Ishikawa (cell line): ENCODE measurements around the gene ZER1.

Source experiments
- CEBPB ChIP-seq: IDR thresholded peaks from 2 replicates; pipeline ENCODE4 v1.6.1; 2012
- CREB1 ChIP-seq: IDR thresholded peaks from 2 replicates; pipeline ENCODE4 v1.6.1; 2012; ENCODE audit warnings: low read depth
- EGR1 ChIP-seq: IDR thresholded peaks from 2 replicates; pipeline ENCODE4 v1.6.1; 2012
- EP300 ChIP-seq: IDR thresholded peaks from 2 replicates; pipeline ENCODE4 v1.6.1; 2012; ENCODE audit warnings: borderline replicate concordance
- FOXM1 ChIP-seq: IDR thresholded peaks from 2 replicates; pipeline ENCODE4 v1.6.1; 2012; ENCODE audit warnings: low read depth, borderline replicate concordance
- MAX ChIP-seq: IDR thresholded peaks from 2 replicates; pipeline ENCODE4 v1.6.1; 2012
- NFIC ChIP-seq: IDR thresholded peaks from 2 replicates; pipeline ENCODE4 v1.6.1; 2012
- RAD21 ChIP-seq: IDR thresholded peaks from 2 replicates; pipeline ENCODE4 v1.6.1; 2012; ENCODE audit warnings: low read depth
- REST ChIP-seq: IDR thresholded peaks from 2 replicates; pipeline ENCODE4 v1.6.1; 2012; ENCODE audit warnings: low read depth, mild to moderate bottlenecking
- TAF1 ChIP-seq: IDR thresholded peaks from 2 replicates; pipeline ENCODE4 v1.6.1; 2012; ENCODE audit warnings: low read depth, mild to moderate bottlenecking
- TCF12 ChIP-seq: IDR thresholded peaks from 2 replicates; pipeline ENCODE4 v1.6.1; 2012; ENCODE audit warnings: low read depth
- TEAD4 ChIP-seq: IDR thresholded peaks from 2 replicates; pipeline ENCODE4 v1.6.1; 2012
- USF1 ChIP-seq: IDR thresholded peaks from 2 replicates; pipeline ENCODE4 v1.6.1; 2012
- YY1 ChIP-seq: IDR thresholded peaks from 2 replicates; pipeline ENCODE4 v1.6.1; 2012; ENCODE audit warnings: low read depth
- ZBTB7A ChIP-seq: IDR thresholded peaks from 2 replicates; pipeline ENCODE4 v1.6.1; 2012; ENCODE audit warnings: low read depth

ZER1 gene

GRCh38 chr9:128716581-128717254 lies 55.0 kb downstream of the ZER1 start:
- TF ChIP-seq USF1 (no peak), MAX (no peak), ZBTB7A (no peak), YY1 (no peak), REST (no peak), EP300 (no peak), TEAD4 (no peak), CEBPB (no peak), EGR1 (no peak), FOXM1 (no peak), TAF1 (no peak), RAD21 (no peak), NFIC (no peak), CREB1 (no peak), TCF12 (no peak)

GRCh38 chr9:128715436-128715750 lies 56.3 kb downstream of the ZER1 start:
- no peak for TF ChIP-seq TAF1

GRCh38 chr9:128714586-128715435 lies 56.9 kb downstream of the ZER1 start:
- no peak for TF ChIP-seq FOXM1
- no peak for TF ChIP-seq MAX
- TF ChIP-seq REST, result no peak
- TF ChIP-seq RAD21, result no peak
- TF ChIP-seq CREB1, result no peak
- TF ChIP-seq NFIC, result no peak
- TF ChIP-seq EGR1, result no peak
- TF ChIP-seq TAF1, result no peak
- no peak for TF ChIP-seq USF1
- TF ChIP-seq TCF12, result no peak
- TF ChIP-seq ZBTB7A, result no peak
- TF ChIP-seq TEAD4, result no peak
- TF ChIP-seq CEBPB, result no peak
- no peak for TF ChIP-seq EP300
- TF ChIP-seq YY1, result no peak

GRCh38 chr9:128713941-128714573 lies 57.7 kb downstream of the ZER1 start:
- no peak for TF ChIP-seq TCF12
- no peak for TF ChIP-seq CEBPB
- TF ChIP-seq CREB1, result no peak

GRCh38 chr9:128713411-128713780 lies 58.3 kb downstream of the ZER1 start:
- no peak for TF ChIP-seq REST
- no peak for TF ChIP-seq MAX
- TF ChIP-seq FOXM1, result no peak
- TF ChIP-seq EP300, result no peak
- TF ChIP-seq USF1, result no peak
- no peak for TF ChIP-seq ZBTB7A
- no peak for TF ChIP-seq TAF1
- TF ChIP-seq NFIC, result no peak
- no peak for TF ChIP-seq CEBPB
- TF ChIP-seq TCF12, result no peak
- no peak for TF ChIP-seq RAD21
